ENCODE measurements around the gene SALL3. TPM values are rescaled to one million over a fixed set of nuclear protein-coding genes. Genes with fewer than 3 reads are reported as not detected.

SALL3 gene
- total RNA-seq, 1 donor from 2014 or later: 7.7 TPM

DNA sequence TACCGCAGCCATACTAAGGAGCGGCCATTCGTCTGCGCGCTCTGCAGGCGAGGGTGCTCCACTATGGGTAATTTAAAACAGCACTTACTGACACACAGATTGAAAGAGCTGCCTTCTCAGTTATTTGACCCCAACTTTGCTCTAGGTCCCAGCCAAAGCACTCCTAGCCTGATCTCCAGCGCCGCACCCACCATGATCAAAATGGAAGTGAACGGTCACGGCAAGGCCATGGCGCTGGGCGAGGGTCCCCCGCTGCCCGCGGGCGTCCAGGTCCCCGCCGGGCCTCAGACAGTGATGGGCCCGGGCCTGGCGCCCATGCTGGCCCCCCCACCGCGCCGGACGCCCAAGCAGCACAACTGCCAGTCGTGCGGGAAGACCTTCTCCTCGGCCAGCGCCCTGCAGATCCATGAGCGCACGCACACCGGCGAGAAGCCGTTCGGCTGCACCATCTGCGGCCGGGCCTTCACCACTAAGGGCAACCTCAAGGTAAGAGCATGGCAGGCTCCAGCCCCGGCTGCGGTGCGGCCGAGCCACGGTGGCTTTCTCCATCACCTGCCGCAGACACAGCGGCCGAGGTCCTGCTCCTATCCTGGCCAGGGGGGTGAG lies 15.5 kb downstream of the SALL3 start:
- Mint-ChIP-seq H3K4me3 (ENCODE audit: unreplicated experiment) (no peak overlapping the region), H3K9me3 (ENCODE audit: unreplicated experiment) (no peaks in the 10 kb centered on the region), H3K27me3 (ENCODE audit: low read depth, unreplicated experiment) (no peaks in the 10 kb centered on the region), H3K27ac (ENCODE audit: unreplicated experiment) (no peak overlapping the region), H3K36me3 (ENCODE audit: low read depth, unreplicated experiment) (no peaks in the 10 kb centered on the region), H3K4me1 (ENCODE audit: low read depth, unreplicated experiment) (peaks cover 5% of the 10 kb centered on the region)
- Histone ChIP-seq H3K27me3 (ENCODE audit: insufficient read depth, low read length) (no peaks in the 10 kb centered on the region), H2AFZ (ENCODE audit: low read depth, low read length) (no peak overlapping the region), H3K36me3 (ENCODE audit: insufficient read depth, low read length) (no peaks in the 10 kb centered on the region), H3K4me2 (ENCODE audit: low read length) (no peak overlapping the region), H3K4me1 (ENCODE audit: insufficient read depth, low read length) (no peaks in the 10 kb centered on the region), H3K9ac (ENCODE audit: low read length) (no peak overlapping the region), H3K4me3 (ENCODE audit: insufficient read depth, low read depth, low read length) (no peak overlapping the region), H4K20me1 (ENCODE audit: insufficient read depth, low read length) (no peaks in the 10 kb centered on the region), H3K9me3 (ENCODE audit: insufficient read depth, low read depth, low read length) (no peaks in the 10 kb centered on the region), H3K27ac (ENCODE audit: low read depth, low read length) (no peak overlapping the region), H3K79me2 (ENCODE audit: insufficient read depth, low read length) (no peaks in the 10 kb centered on the region)
- FAIRE-seq: no peak
- no peak for TF ChIP-seq EZH2 (IDR thresholded peaks at IDR 0.05; ENCODE audit: insufficient read depth, low read length)
- TF ChIP-seq, protein P1, sequence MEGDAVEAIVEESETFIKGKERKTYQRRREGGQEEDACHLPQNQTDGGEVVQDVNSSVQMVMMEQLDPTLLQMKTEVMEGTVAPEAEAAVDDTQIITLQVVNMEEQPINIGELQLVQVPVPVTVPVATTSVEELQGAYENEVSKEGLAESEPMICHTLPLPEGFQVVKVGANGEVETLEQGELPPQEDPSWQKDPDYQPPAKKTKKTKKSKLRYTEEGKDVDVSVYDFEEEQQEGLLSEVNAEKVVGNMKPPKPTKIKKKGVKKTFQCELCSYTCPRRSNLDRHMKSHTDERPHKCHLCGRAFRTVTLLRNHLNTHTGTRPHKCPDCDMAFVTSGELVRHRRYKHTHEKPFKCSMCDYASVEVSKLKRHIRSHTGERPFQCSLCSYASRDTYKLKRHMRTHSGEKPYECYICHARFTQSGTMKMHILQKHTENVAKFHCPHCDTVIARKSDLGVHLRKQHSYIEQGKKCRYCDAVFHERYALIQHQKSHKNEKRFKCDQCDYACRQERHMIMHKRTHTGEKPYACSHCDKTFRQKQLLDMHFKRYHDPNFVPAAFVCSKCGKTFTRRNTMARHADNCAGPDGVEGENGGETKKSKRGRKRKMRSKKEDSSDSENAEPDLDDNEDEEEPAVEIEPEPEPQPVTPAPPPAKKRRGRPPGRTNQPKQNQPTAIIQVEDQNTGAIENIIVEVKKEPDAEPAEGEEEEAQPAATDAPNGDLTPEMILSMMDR (IDR thresholded peaks at IDR 0.05; ENCODE audit: insufficient read depth, low read depth, low read length): no peak
- DNase-seq (ENCODE audit: low read depth): no peak

DNA sequence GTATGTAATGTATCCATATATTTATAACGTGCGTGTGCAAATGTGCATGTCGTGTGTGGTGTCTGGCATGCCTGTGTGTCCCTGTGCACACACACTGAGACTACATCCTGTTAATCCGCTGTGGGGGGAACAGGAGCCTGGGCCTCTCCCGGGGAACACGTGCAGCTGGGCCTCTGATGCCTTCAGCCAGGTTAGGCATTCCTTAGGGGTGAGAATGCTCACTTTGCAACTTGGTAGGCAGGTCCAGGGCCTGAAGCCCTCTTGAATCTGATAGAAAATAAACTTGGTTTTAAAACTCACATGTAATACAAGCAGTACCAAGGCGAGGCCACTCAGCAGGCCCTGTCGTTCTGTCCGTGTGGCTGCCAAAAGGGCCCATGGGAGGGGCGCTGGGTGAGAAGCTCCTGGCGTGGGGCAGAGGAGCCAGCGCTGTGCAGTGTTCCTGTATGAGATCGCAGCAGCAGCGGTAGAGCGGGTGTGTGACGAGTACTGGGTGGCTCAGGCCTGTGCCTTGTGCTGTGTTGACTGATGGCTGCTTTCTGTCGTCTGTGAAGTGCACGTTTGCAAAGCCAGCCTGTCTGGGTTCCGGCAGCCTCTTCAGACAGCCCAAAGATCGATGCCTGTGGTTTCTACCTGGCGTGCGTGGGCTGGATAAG lies 16.2 kb downstream of the SALL3 start:
- Mint-ChIP-seq H3K27ac (ENCODE audit: unreplicated experiment) (no peak overlapping the region), H3K9me3 (ENCODE audit: unreplicated experiment) (no peaks in the 10 kb centered on the region), H3K4me1 (ENCODE audit: low read depth, unreplicated experiment) (peaks cover 4% of the 10 kb centered on the region), H3K36me3 (ENCODE audit: low read depth, unreplicated experiment) (no peaks in the 10 kb centered on the region), H3K27me3 (ENCODE audit: low read depth, unreplicated experiment) (no peaks in the 10 kb centered on the region), H3K4me3 (ENCODE audit: unreplicated experiment) (no peak overlapping the region)
- Histone ChIP-seq H3K79me2 (ENCODE audit: insufficient read depth, low read length) (no peaks in the 10 kb centered on the region), H4K20me1 (ENCODE audit: insufficient read depth, low read length) (no peaks in the 10 kb centered on the region), H3K9ac (ENCODE audit: low read length) (no peak overlapping the region), H3K4me3 (ENCODE audit: insufficient read depth, low read depth, low read length) (no peak overlapping the region), H3K27ac (ENCODE audit: low read depth, low read length) (no peak overlapping the region), H3K36me3 (ENCODE audit: insufficient read depth, low read length) (no peaks in the 10 kb centered on the region), H3K4me2 (ENCODE audit: low read length) (no peak overlapping the region), H2AFZ (ENCODE audit: low read depth, low read length) (no peak overlapping the region), H3K4me1 (ENCODE audit: insufficient read depth, low read length) (no peaks in the 10 kb centered on the region), H3K9me3 (ENCODE audit: insufficient read depth, low read depth, low read length) (no peaks in the 10 kb centered on the region), H3K27me3 (ENCODE audit: insufficient read depth, low read length) (no peaks in the 10 kb centered on the region)
- TF ChIP-seq EZH2 (IDR thresholded peaks at IDR 0.05; ENCODE audit: insufficient read depth, low read length): no peak
- TF ChIP-seq, protein P1 (IDR thresholded peaks at IDR 0.05; ENCODE audit: insufficient read depth, low read depth, low read length): no peak
- no peak for DNase-seq (ENCODE audit: low read depth)
- no peak for FAIRE-seq

Data from astrocyte (in vitro differentiated cells and primary cell).